Mammary epithelial cell (primary cell): Measurements from ENCODE around the gene AAGAB.

ENCODE experiments used
- EZH2 ChIP-seq: IDR thresholded peaks from 2 replicates; pipeline ENCODE4 v1.6.1; 2012; ENCODE audit warnings: low read length, inconsistent platforms, borderline replicate concordance
- TF ChIP-seq, protein P1 (sequence below), 2 donors: IDR thresholded peaks in 1 of 2; conservative IDR thresholded peaks in 1 of 2; 2 replicates each; pipeline ENCODE4 v1.5.1; 2011 to 2012; ENCODE audit warnings: inconsistent platforms in 2 of 2, low read length in 2 of 2, mild to moderate bottlenecking in 2 of 2, control low read depth in 1 of 2, low read depth in 1 of 2; ENCODE audit not compliant: insufficient read depth in 1 of 2; ENCODE audit errors: extremely low read depth in 1 of 2

DNA sequence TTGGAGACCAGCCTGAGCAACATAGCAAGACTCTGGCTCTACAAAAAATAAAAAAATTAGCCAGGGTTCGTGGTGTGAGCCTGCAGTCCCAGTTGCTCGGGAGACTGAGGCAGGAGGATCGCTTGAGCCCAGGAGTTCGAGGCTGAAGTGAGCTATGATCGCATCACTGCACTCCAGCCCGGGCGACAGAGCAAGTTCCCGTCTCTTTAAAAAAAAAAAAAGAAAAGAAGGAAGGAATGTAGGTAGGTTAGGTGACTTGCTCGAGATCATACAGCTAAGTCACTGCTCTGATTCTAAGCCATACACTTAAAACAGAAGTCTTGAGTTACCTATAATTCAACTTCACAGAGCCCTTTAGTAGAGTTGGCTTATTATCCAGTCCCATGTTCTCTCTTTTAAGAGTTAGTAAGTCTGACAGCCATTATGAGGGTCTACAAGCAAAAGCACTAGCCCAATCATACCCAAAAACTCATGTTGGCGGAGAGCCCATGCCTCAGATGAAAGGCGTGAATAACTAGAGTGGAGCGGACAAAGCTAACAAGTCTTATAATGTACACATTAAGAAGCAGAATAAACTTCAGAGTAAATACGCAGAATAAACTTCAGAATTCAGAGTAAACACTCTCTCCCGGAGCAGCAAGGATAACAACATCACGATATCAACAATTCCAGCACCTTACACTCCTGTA lies 768 bp downstream of the AAGAB start:
- TF ChIP-seq, protein P1, sequence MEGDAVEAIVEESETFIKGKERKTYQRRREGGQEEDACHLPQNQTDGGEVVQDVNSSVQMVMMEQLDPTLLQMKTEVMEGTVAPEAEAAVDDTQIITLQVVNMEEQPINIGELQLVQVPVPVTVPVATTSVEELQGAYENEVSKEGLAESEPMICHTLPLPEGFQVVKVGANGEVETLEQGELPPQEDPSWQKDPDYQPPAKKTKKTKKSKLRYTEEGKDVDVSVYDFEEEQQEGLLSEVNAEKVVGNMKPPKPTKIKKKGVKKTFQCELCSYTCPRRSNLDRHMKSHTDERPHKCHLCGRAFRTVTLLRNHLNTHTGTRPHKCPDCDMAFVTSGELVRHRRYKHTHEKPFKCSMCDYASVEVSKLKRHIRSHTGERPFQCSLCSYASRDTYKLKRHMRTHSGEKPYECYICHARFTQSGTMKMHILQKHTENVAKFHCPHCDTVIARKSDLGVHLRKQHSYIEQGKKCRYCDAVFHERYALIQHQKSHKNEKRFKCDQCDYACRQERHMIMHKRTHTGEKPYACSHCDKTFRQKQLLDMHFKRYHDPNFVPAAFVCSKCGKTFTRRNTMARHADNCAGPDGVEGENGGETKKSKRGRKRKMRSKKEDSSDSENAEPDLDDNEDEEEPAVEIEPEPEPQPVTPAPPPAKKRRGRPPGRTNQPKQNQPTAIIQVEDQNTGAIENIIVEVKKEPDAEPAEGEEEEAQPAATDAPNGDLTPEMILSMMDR (conservative IDR thresholded peaks at IDR 0.05 in 1 of 2, IDR thresholded peaks at IDR 0.05 in 1 of 2; ENCODE audit: extremely low read depth in 1 of 2, insufficient read depth in 1 of 2, low read depth in 1 of 2, low read length in 2 of 2): no peak
- TF ChIP-seq EZH2: no peak
